CD4-positive, CD25-positive, alpha-beta regulatory T cell (primary cell): ENCODE data around the gene CRCP. TPM values are rescaled to one million over a fixed set of nuclear protein-coding genes. Genes with fewer than 3 reads are reported as not detected.

Source experiments
- ATAC-seq, 2 donors: fragments of 150-1000 bp; cut with Tn5 transposase; one replicate each; pipeline ENCODE4 v1.10.0; 2021; ENCODE audit warnings: low read depth in 2 of 2, moderate number of reproducible peaks in 2 of 2, moderate library complexity in 1 of 2
- DNase-seq, 3 donors: peaks; one replicate each; pipeline versions ENCODE4 v3.0.0 to v3.0.0-alpha.2; 2012 to 2022; ENCODE audit warnings: mixed read lengths in 1 of 3
- H3K27ac ChIP-seq: one replicate; pipeline ENCODE4 v1.7.0; 2013; ENCODE audit warnings: mild to moderate bottlenecking, low read length; ENCODE audit not compliant: insufficient read depth, poor library complexity, severe bottlenecking
- H3K27me3 ChIP-seq: one replicate; pipeline ENCODE4 v1.7.0; 2013; ENCODE audit warnings: low read length; ENCODE audit not compliant: control insufficient read depth, insufficient read depth
- H3K36me3 ChIP-seq: one replicate; pipeline ENCODE4 v1.7.0; 2013; ENCODE audit warnings: mild to moderate bottlenecking, low read length, moderate library complexity; ENCODE audit not compliant: control insufficient read depth, insufficient read depth
- H3K4me1 ChIP-seq: 2 replicates; pipeline ENCODE4 v1.7.0; 2013; ENCODE audit warnings: mild to moderate bottlenecking, low read length; ENCODE audit not compliant: insufficient read depth, control insufficient read depth, poor library complexity, severe bottlenecking
- H3K4me3 ChIP-seq: one replicate; pipeline ENCODE4 v1.7.0; 2013; ENCODE audit warnings: low read depth, mild to moderate bottlenecking, low read length, moderate library complexity
- H3K9me3 ChIP-seq, 2 experiments: 1 replicate in 1 of 2; 2 replicates in 1 of 2; pipeline ENCODE4 v1.7.0; 2013; ENCODE audit warnings: low read length in 2 of 2, mild to moderate bottlenecking in 1 of 2, moderate library complexity in 1 of 2; ENCODE audit not compliant: control insufficient read depth in 2 of 2
- H3K27ac Mint-ChIP-seq, 3 donors: one replicate each; pipeline ENCODE4 v1.8.0; 2020 to 2022; ENCODE audit warnings: mild to moderate bottlenecking in 3 of 3, mixed read lengths in 3 of 3, moderate library complexity in 2 of 3
- H3K27me3 Mint-ChIP-seq: one replicate; pipeline ENCODE4 v1.8.0; 2022; ENCODE audit warnings: mild to moderate bottlenecking, mixed read lengths
- H3K36me3 Mint-ChIP-seq: one replicate; pipeline ENCODE4 v1.8.0; 2020; ENCODE audit warnings: mixed read lengths
- H3K4me1 Mint-ChIP-seq, 4 donors: one replicate each; pipeline ENCODE4 v1.8.0; 2020 to 2022; ENCODE audit warnings: mixed read lengths in 4 of 4, mild to moderate bottlenecking in 1 of 4
- H3K4me3 Mint-ChIP-seq, 4 donors: one replicate each; pipeline ENCODE4 v1.8.0; 2020 to 2022; ENCODE audit warnings: mild to moderate bottlenecking in 4 of 4, mixed read lengths in 4 of 4, moderate library complexity in 3 of 4
- H3K9me3 Mint-ChIP-seq, 7 donors: one replicate each; pipeline ENCODE4 v1.8.0; 2020 to 2022; ENCODE audit warnings: mixed read lengths in 7 of 7, mild to moderate bottlenecking in 3 of 7, moderate library complexity in 2 of 7
- polyA plus RNA-seq, 4 donors: library from polyadenylated mRNA; unstranded; fragments of 300-500 nt; fragmentation: Illumina TruSeq; gene quantifications; one replicate each; pipeline ENCODE4 v1.2.3, GENCODE V29; 2021
- total RNA-seq: library from RNA; stranded (reverse); gene quantifications from one replicate; pipeline ENCODE4 v1.2.3, GENCODE V29; 2022

Gene CRCP
- total and polyA plus RNA-seq, 5 donors from 2014 or later = 19.8 to 33.4 (median 29.0) TPM

GRCh38 chr7:66157060-66157459 lies 42.4 kb downstream of the CRCP start:
- Mint-ChIP-seq H3K9me3 (peaks cover 0 to 9% (median 0%) of the 10 kb centered on the region in 7 donors), H3K27ac (no peak overlapping the region), H3K27me3 (no peaks in the 10 kb centered on the region), H3K4me1 (peaks cover 0 to 3% (median 0%) of the 10 kb centered on the region in 4 donors), H3K36me3 (peaks cover 38% of the 10 kb centered on the region), H3K4me3 (no peak overlapping the region)
- no peak for ATAC-seq
- no peak for DNase-seq
- H3K27me3 ChIP-seq = no peaks in the 10 kb centered on the region
- peaks cover 37% of the 10 kb centered on the region for H3K36me3 ChIP-seq
- no peaks in the 10 kb centered on the region for H3K9me3 ChIP-seq
- H3K4me3 ChIP-seq = no peak overlapping the region
- H3K27ac ChIP-seq = no peak overlapping the region
- H3K4me1 ChIP-seq = no peaks in the 10 kb centered on the region

DNA sequence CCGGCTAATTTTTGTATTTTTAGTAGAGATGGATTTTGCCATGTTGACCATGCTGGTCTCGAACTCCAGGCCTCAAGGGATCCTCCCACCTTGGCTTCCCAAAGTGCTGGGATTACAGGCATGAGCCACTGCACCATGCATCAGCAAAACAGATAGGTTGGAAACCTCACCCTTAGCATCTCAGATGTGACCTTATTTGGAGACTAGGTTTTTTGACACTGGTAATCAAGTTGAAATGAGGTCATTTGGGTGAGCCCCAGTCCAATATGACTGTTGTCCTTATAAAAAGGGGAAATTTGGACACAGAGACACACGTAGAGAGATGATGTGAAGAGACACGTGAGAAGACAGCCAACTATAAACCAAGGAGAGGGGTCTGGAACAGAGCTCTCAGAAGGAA lies 48.0 kb downstream of the CRCP start:
- no peak overlapping the region for H3K4me3 ChIP-seq
- H3K9me3 ChIP-seq = no peaks in the 10 kb centered on the region
- no peaks in the 10 kb centered on the region for H3K27me3 Mint-ChIP-seq
- no peak overlapping the region for H3K27ac Mint-ChIP-seq
- H3K27ac ChIP-seq = no peak overlapping the region
- no peaks in the 10 kb centered on the region for H3K27me3 ChIP-seq
- H3K36me3 ChIP-seq = peaks cover 7% of the 10 kb centered on the region
- peaks cover 0 to 9% (median 0%) of the 10 kb centered on the region in 7 donors for H3K9me3 Mint-ChIP-seq
- H3K36me3 Mint-ChIP-seq = peaks cover 8% of the 10 kb centered on the region
- H3K4me1 ChIP-seq = no peaks in the 10 kb centered on the region
- ATAC-seq (no peak), DNase-seq (no peak)
- H3K4me1 Mint-ChIP-seq = no peaks in the 10 kb centered on the region
- no peak overlapping the region for H3K4me3 Mint-ChIP-seq

GRCh38 chr7:66163186-66163610 lies 48.6 kb downstream of the CRCP start:
- Histone ChIP-seq H3K4me3 (no peak overlapping the region), H3K36me3 (peaks cover 4% of the 10 kb centered on the region), H3K9me3 (no peaks in the 10 kb centered on the region), H3K27me3 (no peaks in the 10 kb centered on the region), H3K4me1 (no peaks in the 10 kb centered on the region), H3K27ac (no peak overlapping the region)
- Mint-ChIP-seq H3K27ac (no peak overlapping the region), H3K36me3 (peaks cover 5% of the 10 kb centered on the region), H3K4me1 (no peaks in the 10 kb centered on the region), H3K4me3 (no peak overlapping the region), H3K27me3 (no peaks in the 10 kb centered on the region), H3K9me3 (peaks cover 0 to 6% (median 0%) of the 10 kb centered on the region in 7 donors)
- ATAC-seq = no peak
- no peak for DNase-seq

DNA sequence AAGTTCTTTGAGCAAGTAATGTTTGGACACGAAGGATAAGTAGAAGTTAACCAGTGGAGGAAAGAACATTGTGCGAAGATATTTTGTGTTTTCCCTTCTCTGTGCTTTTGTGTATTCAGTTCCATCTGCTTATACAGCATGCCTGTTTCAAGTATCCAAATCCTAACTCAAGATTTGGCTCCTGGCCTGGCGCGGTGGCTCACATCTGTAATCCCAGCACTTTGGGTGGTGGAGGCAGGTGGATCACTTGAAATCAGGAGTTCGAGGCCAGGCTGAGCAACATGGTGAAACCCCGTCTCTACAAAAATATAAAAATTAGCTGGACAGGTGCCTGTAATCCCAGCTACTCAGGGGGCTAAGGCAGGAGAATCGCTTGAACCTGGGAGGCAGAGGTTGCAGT lies 49.7 kb downstream of the CRCP start:
- ATAC-seq (no peak), DNase-seq (no peak)
- Histone ChIP-seq H3K27me3 (no peaks in the 10 kb centered on the region), H3K4me3 (no peak overlapping the region), H3K4me1 (no peaks in the 10 kb centered on the region), H3K36me3 (no peaks in the 10 kb centered on the region), H3K9me3 (no peaks in the 10 kb centered on the region), H3K27ac (no peak overlapping the region)
- no peak overlapping the region for H3K27ac Mint-ChIP-seq
- no peaks in the 10 kb centered on the region for H3K4me1 Mint-ChIP-seq
- H3K9me3 Mint-ChIP-seq = peaks cover 0 to 6% (median 0%) of the 10 kb centered on the region in 7 donors
- H3K27me3 Mint-ChIP-seq = no peaks in the 10 kb centered on the region
- no peak overlapping the region for H3K4me3 Mint-ChIP-seq
- H3K36me3 Mint-ChIP-seq = no peaks in the 10 kb centered on the region

GRCh38 chr7:66167773-66168387 lies 53.2 kb downstream of the CRCP start:
- H3K4me3 Mint-ChIP-seq = no peak overlapping the region
- no peak overlapping the region for H3K27ac ChIP-seq

GRCh38 chr7:66169616-66170015 lies 55.0 kb downstream of the CRCP start:
- H3K27ac ChIP-seq = no peak overlapping the region
- H3K4me3 Mint-ChIP-seq = no peak overlapping the region
- H3K36me3 ChIP-seq = no peaks in the 10 kb centered on the region
- peaks cover 0 to 2% (median 0%) of the 10 kb centered on the region in 7 donors for H3K9me3 Mint-ChIP-seq
- DNase-seq (no peak), ATAC-seq (no peak)
- no peak overlapping the region for H3K27ac Mint-ChIP-seq
- H3K4me1 Mint-ChIP-seq = no peaks in the 10 kb centered on the region
- H3K4me3 ChIP-seq = no peak overlapping the region
- H3K9me3 ChIP-seq = no peaks in the 10 kb centered on the region
- H3K4me1 ChIP-seq = no peaks in the 10 kb centered on the region
- no peaks in the 10 kb centered on the region for H3K27me3 ChIP-seq
- H3K36me3 Mint-ChIP-seq = no peaks in the 10 kb centered on the region
- H3K27me3 Mint-ChIP-seq = no peaks in the 10 kb centered on the region

More at GRCh38 chr7:66167773-66168387, 53.2 kb downstream of the CRCP start:
- Mint-ChIP-seq H3K36me3 (no peaks in the 10 kb centered on the region), H3K4me1 (no peaks in the 10 kb centered on the region), H3K9me3 (peaks cover 0 to 2% (median 0%) of the 10 kb centered on the region in 7 donors), H3K27me3 (no peaks in the 10 kb centered on the region), H3K27ac (no peak overlapping the region)
- ATAC-seq (no peak), DNase-seq (no peak)
- Histone ChIP-seq H3K4me3 (no peak overlapping the region), H3K27me3 (no peaks in the 10 kb centered on the region), H3K4me1 (no peaks in the 10 kb centered on the region), H3K36me3 (no peaks in the 10 kb centered on the region), H3K9me3 (no peaks in the 10 kb centered on the region)

DNA sequence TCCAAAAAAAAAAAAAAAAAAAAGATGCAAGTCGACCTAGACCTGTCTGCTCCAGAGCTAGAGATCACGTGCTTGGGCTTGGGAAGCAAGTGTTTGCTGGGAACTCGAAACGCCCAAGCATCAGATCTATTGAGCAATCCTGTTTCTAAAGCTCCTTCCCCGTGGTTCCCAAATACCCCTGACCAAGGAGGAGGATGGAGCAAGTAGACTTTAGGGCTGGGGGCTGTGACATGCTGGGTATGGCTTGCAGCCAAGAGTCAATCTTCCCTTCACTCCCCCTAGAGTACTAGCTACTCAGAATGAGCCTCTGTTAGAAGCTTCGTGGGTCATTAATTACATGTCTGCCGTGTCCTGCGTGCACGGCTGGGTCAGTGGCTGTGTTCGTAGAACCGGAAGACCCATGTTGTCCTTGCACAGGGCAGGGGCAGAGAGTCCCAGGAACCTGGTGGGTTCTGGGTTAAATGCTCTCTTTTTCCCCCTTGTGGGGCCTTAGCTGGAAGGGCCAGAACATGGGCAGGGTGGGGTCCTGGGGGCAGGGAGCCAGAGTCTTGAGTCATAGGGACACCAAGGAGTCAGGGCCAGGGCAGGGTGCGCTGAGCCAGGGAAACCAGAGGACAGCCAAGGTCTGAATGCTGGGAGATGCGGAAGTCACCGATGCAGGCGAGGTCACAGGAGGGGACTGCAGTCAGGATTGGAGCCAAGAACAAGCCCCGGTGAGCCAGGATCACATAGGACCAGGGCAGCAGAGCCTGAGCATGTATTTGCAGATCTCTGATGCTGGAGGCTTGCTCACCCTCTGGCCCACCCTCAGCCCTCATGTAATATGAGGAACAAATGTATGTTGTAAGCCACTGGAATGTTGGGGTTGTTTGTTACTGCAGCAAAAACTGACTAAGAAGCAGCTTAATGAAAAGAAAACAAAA lies 55.9 kb downstream of the CRCP start:
- Mint-ChIP-seq H3K27me3 (no peaks in the 10 kb centered on the region), H3K4me3 (no peak overlapping the region), H3K36me3 (no peaks in the 10 kb centered on the region), H3K4me1 (no peaks in the 10 kb centered on the region), H3K9me3 (peaks cover 0 to 2% (median 0%) of the 10 kb centered on the region in 7 donors), H3K27ac (no peak overlapping the region)
- Histone ChIP-seq H3K36me3 (no peaks in the 10 kb centered on the region), H3K27me3 (no peaks in the 10 kb centered on the region), H3K4me1 (no peaks in the 10 kb centered on the region), H3K4me3 (no peak overlapping the region), H3K9me3 (no peaks in the 10 kb centered on the region), H3K27ac (no peak overlapping the region)
- ATAC-seq = no peak
- DNase-seq = no peak
